K562 (cell line): ENCODE data around the gene KAZN. TPM values are rescaled to one million over a fixed set of nuclear protein-coding genes. Genes with fewer than 3 reads are reported as not detected.
A peak's percentile ranks its signal among the peaks of the same experiment; 100 is the strongest.

Experiments
- ATAC-seq: fragments of 200-7000 bp; cut with Tn5 transposase; 3 replicates; pipeline ENCODE4 v1.9.1; 2020; ENCODE audit warnings: moderate library complexity
- BruUV-seq: library from RNA; stranded (reverse); fragments of 400-500 nt; replicated peaks from 2 replicates; lab custom pipeline; 2021; lab: Mats Ljungman, UMichigan
- CTCF ChIA-PET: fragments of 300-600 bp; formaldehyde crosslinking; extraction: SDS; loops from one replicate; lab custom pipeline; 2021; ENCODE audit warnings: low intra/inter-chr PET ratio; lab: Yijun Ruan, JAX
- POLR2A ChIA-PET: fragments of 300-600, 350-650 bp; sonication (Branson Sonifier 250); formaldehyde crosslinking; extraction: SDS; loops from one replicate; lab custom pipeline; 2021; ENCODE audit warnings: antibody characterized with exemption, inconsistent platforms; lab: Yijun Ruan, JAX
- DNase-seq, 4 experiments: peaks; one replicate each; pipeline versions ENCODE4 v3.0.0 to v3.0.0-alpha.2; 2011 to 2018; ENCODE audit warnings: low spot score in 3 of 4, mixed read lengths in 3 of 4; ENCODE audit errors: extremely low read depth in 1 of 4
- FAIRE-seq: peaks from 2 replicates; lab custom pipeline; 2011; peaks lifted over from hg19 to GRCh38; lab: Jason Lieb, UNC
- H2AFZ ChIP-seq: 2 replicates; pipeline ENCODE4 v1.6.0; 2011; ENCODE audit warnings: low read depth, low read length, control low read depth, inconsistent platforms
- H3K27ac ChIP-seq: fragments of 200-600 bp; 3 replicates; pipeline ENCODE4 v1.8.0; 2011; ENCODE audit warnings: low read depth, mild to moderate bottlenecking, control low read depth, inconsistent platforms, low read length, moderate library complexity, mixed read lengths; ENCODE audit errors: extremely low read depth
- H3K27me3 ChIP-seq, 2 experiments: fragments of 300-600 bp in 1 of 2; 2 replicates in 1 of 2; 3 replicates in 1 of 2; pipeline versions ENCODE4 v1.6.0 to v1.8.0; 2011; ENCODE audit warnings: inconsistent platforms in 2 of 2, low read length in 2 of 2, mild to moderate bottlenecking in 1 of 2, mixed read lengths in 1 of 2, moderate library complexity in 1 of 2; ENCODE audit not compliant: control insufficient read depth in 2 of 2, insufficient read depth in 2 of 2
- H3K36me3 ChIP-seq: fragments of 300-600 bp; 3 replicates; pipeline ENCODE4 v1.8.0; 2011; ENCODE audit warnings: mild to moderate bottlenecking, low read length, inconsistent platforms; ENCODE audit not compliant: control insufficient read depth, insufficient read depth
- H3K4me1 ChIP-seq, 2 experiments: fragments of 200-600 bp in 1 of 2; replicated peaks in 1 of 2; 2 replicates in 1 of 2; 3 replicates in 1 of 2; pipeline versions ENCODE4 v1.5.1 to v1.8.0; 2011; ENCODE audit warnings: inconsistent platforms in 2 of 2, low read length in 2 of 2, mild to moderate bottlenecking in 1 of 2, mixed read lengths in 1 of 2, moderate library complexity in 1 of 2; ENCODE audit not compliant: control insufficient read depth in 2 of 2, insufficient read depth in 2 of 2
- H3K4me2 ChIP-seq: 2 replicates; pipeline ENCODE4 v1.6.1; 2011; ENCODE audit warnings: low read length, control low read depth, inconsistent platforms, mixed read lengths; ENCODE audit not compliant: insufficient read depth
- H3K4me3 ChIP-seq: fragments of 200-600 bp; sonication (generic), shearing (Covaris generic); 2 replicates; pipeline ENCODE4 v1.5.1; 2016; ENCODE audit warnings: control low read depth, inconsistent platforms
- H3K79me2 ChIP-seq: fragments of 200-600 bp; 3 replicates; pipeline ENCODE4 v1.8.0; 2011; ENCODE audit warnings: low read length, inconsistent platforms; ENCODE audit not compliant: control insufficient read depth, insufficient read depth
- H3K9ac ChIP-seq, 2 experiments: 2 replicates each; pipeline versions ENCODE4 v1.6.0 to v1.6.1; 2011; ENCODE audit warnings: low read depth in 2 of 2, low read length in 2 of 2, control low read depth in 1 of 2, inconsistent platforms in 1 of 2, mild to moderate bottlenecking in 1 of 2, mixed read lengths in 1 of 2; ENCODE audit not compliant: insufficient read depth in 1 of 2
- H3K9me1 ChIP-seq: one replicate; pipeline ENCODE4 v1.6.0; 2011; ENCODE audit warnings: inconsistent platforms, mild to moderate bottlenecking, low read length, moderate library complexity; ENCODE audit not compliant: control insufficient read depth, insufficient read depth
- H3K9me3 ChIP-seq: replicated peaks from 2 replicates; pipeline ENCODE4 v1.5.1; 2011; ENCODE audit warnings: low read depth, low read length, inconsistent platforms; ENCODE audit not compliant: control insufficient read depth, insufficient read depth
- H4K20me1 ChIP-seq: replicated peaks from 2 replicates; pipeline ENCODE4 v1.6.1; 2011; ENCODE audit warnings: low read length, inconsistent platforms, mixed read lengths; ENCODE audit not compliant: control insufficient read depth, insufficient read depth
- CHAMP1 ChIP-seq: fragments of 450-650 bp; IDR thresholded peaks from 2 replicates; pipeline ENCODE4 v1.6.1; 2016; ENCODE audit warnings: mild to moderate bottlenecking
- CREB3 ChIP-seq: fragments of 450-650 bp; conservative IDR thresholded peaks from 2 replicates; pipeline ENCODE4 v1.6.1; 2016; ENCODE audit warnings: missing genetic modification characterization, low read depth, mild to moderate bottlenecking, missing compliant biosample characterization, moderate library complexity
- DACH1 ChIP-seq: fragments of 450-650 bp; IDR thresholded peaks from 2 replicates; pipeline ENCODE4 v1.6.1; 2018; ENCODE audit not compliant: partially characterized antibody
- E2F5 ChIP-seq: sonication (generic); formaldehyde crosslinking; IDR thresholded peaks from 2 replicates; pipeline ENCODE4 v1.8.0; 2022; ENCODE audit warnings: mild to moderate bottlenecking, missing genetic modification reagents
- NCOA2 ChIP-seq, 2 experiments: fragments of 450-650 bp; IDR thresholded peaks; 2 replicates each; pipeline ENCODE4 v1.6.1; 2018; ENCODE audit warnings: mild to moderate bottlenecking in 2 of 2, moderate library complexity in 1 of 2; ENCODE audit not compliant: partially characterized antibody in 2 of 2
- NCOA6 ChIP-seq: fragments of 450-650 bp; IDR thresholded peaks from 2 replicates; pipeline ENCODE4 v1.6.1; 2017; ENCODE audit warnings: mild to moderate bottlenecking
- NR3C1 ChIP-seq: sonication (generic); formaldehyde crosslinking; IDR thresholded peaks from 2 replicates; pipeline ENCODE4 v1.8.1; 2022; ENCODE audit warnings: missing genetic modification reagents
- POLR2AphosphoS2 ChIP-seq: IDR thresholded peaks from 2 replicates; pipeline ENCODE4 v1.6.1; 2012; ENCODE audit warnings: low read length, improper control_type of control experiment
- RBM25 ChIP-seq: fragments of 200-400 bp; formaldehyde crosslinking; IDR thresholded peaks from 2 replicates; pipeline ENCODE4 v1.6.1; 2018; ENCODE audit warnings: low read length, low read depth, moderate library complexity; ENCODE audit not compliant: severe bottlenecking
- TAL1 ChIP-seq: fragments of 450-650 bp; IDR thresholded peaks from 2 replicates; pipeline ENCODE4 v1.6.1; 2016; ENCODE audit warnings: mild to moderate bottlenecking
- TEAD1 ChIP-seq, 2 experiments: fragments of 450-650 bp in 1 of 2; sonication (generic) in 1 of 2; formaldehyde crosslinking; IDR thresholded peaks; 2 replicates each; pipeline versions ENCODE4 v1.4.0 to v1.8.0; 2020 to 2022; ENCODE audit warnings: mild to moderate bottlenecking in 2 of 2, missing genetic modification reagents in 1 of 2
- USF2 ChIP-seq: sonication (generic); formaldehyde crosslinking; IDR thresholded peaks from 2 replicates; pipeline ENCODE4 v1.5.0; 2020; ENCODE audit warnings: missing genetic modification reagents
- ZBTB9 ChIP-seq: fragments of 450-650 bp; formaldehyde crosslinking; IDR thresholded peaks from 2 replicates; pipeline ENCODE4 v1.4.0; 2020; ENCODE audit warnings: mild to moderate bottlenecking, moderate library complexity
- ZNF408 ChIP-seq: fragments of 250-450 bp; sonication (Bioruptor Pico); IDR thresholded peaks from 2 replicates; pipeline ENCODE4 v1.4.0; 2020; ENCODE audit warnings: low read depth, mild to moderate bottlenecking, moderate library complexity
- WGBS: fragments of 100-300 bp; shearing (Covaris generic); methylation state at CpG from one replicate; pipeline ENCODE4 v1.1.6; 2016; ENCODE audit warnings: low coverage, mixed read lengths; ENCODE audit not compliant: insufficient coverage; ENCODE audit errors: missing lambda C conversion rate; 5-methylcytosine and 5-hydroxymethylcytosine counted together
- in situ Hi-C: fragments of 300-500 bp; cut with MboI; formaldehyde crosslinking; loops from 4 replicates; pipeline ENCODE4 v1.15.0; 2018; ENCODE audit warnings: inconsistent platforms, mixed read lengths
- intact Hi-C: fragments of 100-400 bp; cut with micrococcal nuclease; formaldehyde crosslinking; loops from 2 replicates; pipeline ENCODE4 v1.14.2; 2022
- polyA plus RNA-seq, 8 experiments: library from polyadenylated mRNA; depleted of rRNA in 4 of 8; stranded (reverse) in 5 of 8; unstranded in 3 of 8; fragments of >200 nt; fragmentation: Nextera tagmentation in 2 of 8; fragmentation: Illumina TruSeq in 1 of 8; extraction: Ambion mirVana in 2 of 8; extraction: Trizol in 1 of 8; gene quantifications; 2 replicates each; pipeline versions ENCODE4 v1.2.1 to v1.2.3, GENCODE V29; 2011 to 2014; ENCODE audit warnings: inconsistent platforms in 1 of 8, missing spikeins in 1 of 8
- total RNA-seq, 7 experiments: library from RNA; depleted of rRNA in 6 of 7; stranded (reverse); fragments of >200 nt in 6 of 7; fragmentation: Illumina TruSeq in 2 of 7; extraction: Trizol in 2 of 7; gene quantifications; 2 replicates each; pipeline versions ENCODE4 v1.2.1 to v1.2.3, GENCODE V29; 2011 to 2021; ENCODE audit warnings: low replicate concordance in 1 of 7

The KAZN gene
- total and polyA plus RNA-seq, 9 of the 15 experiments (the other 6 are each of a cell fraction or from before 2014, with no cell fraction given) = 2.1 to 21.6 (median 5.4) TPM

- peak; percentile 47 for TF ChIP-seq RBM25
- no peak for TF ChIP-seq ZBTB9 (CRISPR knock-in tag)
- peak; percentile 54; the same call in 1 of the 2 replicates for TF ChIP-seq USF2 (CRISPR knock-in tag)
Observed at GRCh38 chr1:14948112-14948652, 349.7 kb downstream of the KAZN start (continued).

GRCh38 chr1:14949270-14949835 is 350.9 kb downstream of the KAZN start:
- no peaks in the 10 kb centered on the region; the same call in 1 of the 2 replicates for H3K9me3 ChIP-seq
- no peaks in the 10 kb centered on the region; the same call in 1 of the 2 replicates for H4K20me1 ChIP-seq
- H3K27ac ChIP-seq = no peak overlapping the region
- no peak overlapping the region for H3K4me3 ChIP-seq
- in situ Hi-C loops (no loop called here), intact Hi-C loops (no loop called here)
- H3K36me3 ChIP-seq = peaks cover 3% of the 10 kb centered on the region; the same call in 1 of the 3 replicates
- H3K4me1 ChIP-seq = peaks cover 0 to 18% of the 10 kb centered on the region in 2 experiments; a peak in 4 of 5 replicates
- FAIRE-seq (no peak), DNase-seq (no peak), ATAC-seq (no peak)
- no peaks in the 10 kb centered on the region for H3K9me1 ChIP-seq
- ChIA-PET CTCF (no interaction called here), POLR2A (no interaction called here)
- WGBS = 71% methylated on average over 6 of the region's 6 CpGs
- H3K4me2 ChIP-seq = no peak overlapping the region
- H3K27me3 ChIP-seq = no peaks in the 10 kb centered on the region
- BruUV-seq = no TSS peak
- H2AFZ ChIP-seq = no peak overlapping the region
- H3K79me2 ChIP-seq = no peaks in the 10 kb centered on the region; the same call in 2 of the 3 replicates
- peak overlapping the region in 1 of 2 experiments; percentile 55; a peak in 2 of 4 replicates for H3K9ac ChIP-seq
- TF ChIP-seq TEAD1 (CRISPR knock-in tag; IDR thresholded peaks at IDR 0.05) (no peak), DACH1 (no peak), NCOA6 (no peak), E2F5 (CRISPR knock-in tag) (no peak), ZNF408 (CRISPR knock-in tag) (no peak), CHAMP1 (no peak), POLR2AphosphoS2 (no peak), NCOA2 (IDR thresholded peaks at IDR 0.05; ENCODE audit: partially characterized antibody in 2 of 2) (no peak), CREB3 (tag) (no peak), TAL1 (no peak), NR3C1 (no peak)
